GM19397 (cell line): ENCODE results near the gene HASPIN.
"Not testable (repeated sequence)": the region's sequence is repeated elsewhere in the genome, so short reads cannot be mapped to it uniquely, and the experiment has no call there.

Experiments
- ATAC-seq: cut with Tn5 transposase; IDR thresholded peaks from one replicate; pipeline ENCODE4 v1.9.1; 2021; ENCODE audit warnings: mild to moderate bottlenecking, moderate library complexity; ENCODE audit not compliant: unreplicated experiment

Gene HASPIN

GRCh38 chr17:3734911-3735276 lies 11.2 kb downstream of the HASPIN start:
- ATAC-seq, result not testable (repeated sequence)

GRCh38 chr17:3735515-3735914 lies 11.8 kb downstream of the HASPIN start:
- no peak for ATAC-seq

DNA sequence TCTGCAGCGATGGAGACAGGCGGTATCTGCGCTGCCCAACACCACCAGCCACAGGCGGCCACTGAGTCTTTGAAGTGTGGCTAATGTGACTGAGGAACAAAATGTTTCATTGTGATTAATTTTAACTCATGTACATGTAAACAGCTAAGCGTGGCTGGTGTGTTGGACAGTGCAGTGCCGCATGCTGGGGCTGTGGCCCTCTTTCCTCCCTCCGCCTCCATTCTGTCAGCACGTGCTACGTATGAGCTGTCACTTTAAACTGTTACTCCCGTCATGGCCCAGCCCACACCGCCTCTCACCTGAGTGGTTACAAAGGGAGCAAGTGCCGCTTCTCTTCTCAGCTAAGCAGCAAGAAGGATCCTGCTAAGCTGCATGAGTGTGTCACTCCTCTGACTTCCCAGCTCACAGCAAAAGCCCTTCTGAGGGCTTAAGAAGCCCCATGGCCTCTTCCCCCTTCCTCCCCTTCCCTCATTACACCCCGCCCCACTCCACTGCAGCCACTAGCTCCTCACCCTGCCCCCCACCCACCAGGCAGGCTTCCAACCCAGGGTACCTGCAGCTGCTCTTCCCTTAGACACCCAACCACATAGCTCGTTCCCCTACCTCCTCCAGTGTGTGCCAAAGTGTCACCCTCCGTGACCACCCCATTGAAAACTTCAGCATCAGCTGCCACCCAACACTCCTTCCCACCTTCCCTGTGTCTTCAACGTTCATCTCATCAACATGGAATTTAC lies 15.0 kb downstream of the HASPIN start:
- ATAC-seq, result no peak

DNA sequence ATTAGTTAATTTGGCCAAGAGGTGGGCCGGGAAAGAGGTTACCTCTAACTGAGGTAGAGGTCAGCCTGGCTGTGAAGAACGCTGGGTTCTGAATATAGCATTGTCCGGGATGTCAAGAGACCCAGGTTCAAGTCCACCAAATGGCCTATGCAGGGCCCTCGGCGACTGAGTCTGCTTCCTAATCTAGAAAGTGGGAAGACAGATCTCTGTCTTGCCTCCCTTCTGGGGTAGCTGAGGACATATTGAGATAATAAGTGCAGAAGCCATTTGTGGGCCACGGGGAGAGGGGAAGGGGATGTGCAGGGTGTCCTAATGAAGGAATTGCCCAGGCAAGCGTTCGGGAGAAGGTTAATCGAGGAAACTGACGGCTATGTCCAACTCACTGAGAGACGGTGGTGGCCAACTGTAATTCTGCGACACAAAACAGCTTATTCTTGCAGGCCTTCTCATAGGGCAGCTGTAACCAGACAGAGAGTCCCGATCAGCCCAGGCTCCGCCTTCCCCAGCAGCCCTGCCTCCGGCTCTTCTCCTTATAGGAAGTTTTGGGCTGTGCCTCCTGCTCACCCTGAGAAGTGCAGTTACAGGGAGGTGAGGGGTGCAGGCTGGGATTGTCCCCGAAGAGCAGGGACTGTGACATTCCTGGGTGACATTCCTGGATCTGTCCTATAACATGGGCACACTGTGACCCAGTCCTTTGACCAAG lies 15.9 kb downstream of the HASPIN start:
- ATAC-seq, result no peak

DNA sequence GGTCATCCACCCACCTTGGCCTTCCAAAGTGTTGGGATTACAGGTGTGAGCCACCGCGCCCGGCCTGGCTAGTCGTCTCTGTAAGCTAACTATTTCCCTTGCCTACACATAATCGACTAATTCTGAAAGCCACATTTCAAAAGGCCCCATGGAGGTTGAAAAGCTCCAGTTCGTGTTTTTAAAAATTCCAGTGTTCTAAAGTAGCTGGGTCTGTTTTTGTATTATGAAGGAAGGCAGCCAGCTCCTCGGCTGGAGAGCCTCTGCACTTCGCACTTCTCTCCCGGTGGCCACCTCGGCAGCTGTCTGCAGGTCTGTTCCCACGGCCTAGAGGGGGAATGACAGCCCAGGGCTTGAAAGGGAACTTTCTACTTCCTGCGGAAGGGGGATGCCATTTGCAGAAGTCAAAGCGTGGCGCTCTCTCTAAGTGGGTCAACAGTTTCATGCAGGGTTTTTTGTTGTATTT lies 16.9 kb downstream of the HASPIN start:
- ATAC-seq, result no peak

DNA sequence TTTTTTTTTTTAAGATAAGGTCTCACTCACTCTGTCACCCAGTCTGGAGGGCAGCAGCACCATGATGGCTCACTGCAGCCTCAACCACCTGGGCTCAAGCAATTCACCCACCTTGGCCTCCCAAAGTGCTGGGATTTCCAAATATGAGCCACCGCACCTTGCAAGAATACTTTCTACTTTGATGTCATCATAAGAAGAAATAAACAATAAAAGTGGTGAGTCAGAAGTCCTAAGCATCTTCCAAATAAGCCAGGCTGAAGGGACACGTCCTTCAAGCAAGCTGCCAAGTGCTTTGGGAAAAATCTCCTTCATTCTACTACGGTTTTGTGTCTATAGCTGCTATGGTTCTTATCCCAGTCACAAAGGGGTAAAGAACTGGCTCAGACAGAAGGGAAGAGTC lies 20.3 kb downstream of the HASPIN start:
- no peak for ATAC-seq

GRCh38 chr17:3745071-3745470 lies 21.4 kb downstream of the HASPIN start:
- no peak for ATAC-seq

GRCh38 chr17:3747805-3748204 lies 24.1 kb downstream of the HASPIN start:
- no peak for ATAC-seq

GRCh38 chr17:3748576-3748975 lies 24.9 kb downstream of the HASPIN start:
- no peak for ATAC-seq

- ATAC-seq, result no peak
These were observed 26.6 kb downstream of the HASPIN start for GRCh38 chr17:3750296-3750695.

GRCh38 chr17:3750926-3751325 lies 27.2 kb downstream of the HASPIN start:
- no peak for ATAC-seq

DNA sequence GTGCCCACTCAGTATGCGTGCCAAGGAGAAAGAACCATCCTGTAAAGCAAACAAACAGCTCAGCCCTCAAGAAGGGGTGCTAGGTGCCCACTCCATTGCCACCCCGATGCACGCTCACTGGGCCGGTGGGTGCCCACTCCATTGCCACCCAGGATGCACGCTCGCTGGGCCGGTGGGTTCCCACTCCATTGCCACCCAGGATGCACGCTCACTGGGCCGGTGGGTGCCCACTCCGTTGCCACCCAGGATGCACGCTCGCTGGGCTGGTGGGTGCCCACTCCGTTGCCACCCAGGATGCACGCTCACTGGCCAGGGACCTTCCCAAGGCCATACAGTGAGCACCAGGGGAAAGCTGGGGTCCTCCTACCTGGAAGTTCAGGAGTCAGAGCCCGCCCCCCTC lies 28.1 kb downstream of the HASPIN start:
- no peak for ATAC-seq

- ATAC-seq, result no peak
These were observed 29.9 kb downstream of the HASPIN start for GRCh38 chr17:3753624-3754023.

GRCh38 chr17:3754066-3754457 lies 30.4 kb downstream of the HASPIN start:
- no peak for ATAC-seq

DNA sequence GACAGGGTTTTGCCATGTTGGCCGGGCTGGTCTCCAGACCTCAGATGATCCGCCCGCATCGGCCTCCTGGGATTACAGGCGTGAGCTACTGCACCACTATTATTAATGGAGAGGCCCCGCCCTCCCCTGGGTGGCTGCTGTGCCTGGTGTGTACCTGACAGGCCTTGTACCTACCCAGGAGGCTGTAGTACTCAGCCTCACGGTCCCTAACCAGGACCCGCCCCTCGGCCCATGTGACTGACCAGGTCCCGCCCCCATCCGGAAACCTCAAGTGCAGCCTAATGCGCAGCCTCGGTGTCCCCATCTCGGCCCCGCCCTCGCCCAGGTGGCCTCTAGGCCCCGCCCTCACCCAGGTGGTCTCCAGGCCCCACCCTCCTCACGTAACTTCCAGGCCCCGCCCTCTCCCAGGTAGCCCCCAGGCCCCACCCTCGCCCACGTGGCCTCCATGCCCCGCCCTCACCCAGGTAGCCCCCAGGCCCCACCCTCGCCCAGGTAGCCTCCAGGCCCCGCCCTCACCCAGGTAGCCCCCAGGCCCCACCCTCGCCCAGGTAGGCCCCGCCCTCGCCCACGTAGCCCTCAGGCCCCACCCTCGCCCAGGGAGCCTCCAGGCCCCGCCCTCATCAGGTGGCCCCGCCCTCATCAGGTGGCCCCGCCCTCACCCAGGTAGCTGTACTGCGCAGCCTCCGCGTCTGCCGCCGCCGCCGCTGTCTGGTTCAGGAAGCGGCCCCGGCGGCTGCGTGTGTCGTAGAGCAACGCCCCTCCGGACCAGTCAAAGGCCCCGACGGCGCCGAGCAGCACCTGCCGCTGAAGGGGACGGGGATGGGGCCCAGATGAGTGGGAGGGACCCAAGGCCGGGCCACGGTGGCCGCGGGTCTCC lies 31.0 kb downstream of the HASPIN start:
- ATAC-seq, result no peak

- no peak for ATAC-seq
These were observed 31.8 kb downstream of the HASPIN start for GRCh38 chr17:3755335-3756030.

- ATAC-seq, result no peak
These were observed 36.0 kb downstream of the HASPIN start for GRCh38 chr17:3759597-3760216.

DNA sequence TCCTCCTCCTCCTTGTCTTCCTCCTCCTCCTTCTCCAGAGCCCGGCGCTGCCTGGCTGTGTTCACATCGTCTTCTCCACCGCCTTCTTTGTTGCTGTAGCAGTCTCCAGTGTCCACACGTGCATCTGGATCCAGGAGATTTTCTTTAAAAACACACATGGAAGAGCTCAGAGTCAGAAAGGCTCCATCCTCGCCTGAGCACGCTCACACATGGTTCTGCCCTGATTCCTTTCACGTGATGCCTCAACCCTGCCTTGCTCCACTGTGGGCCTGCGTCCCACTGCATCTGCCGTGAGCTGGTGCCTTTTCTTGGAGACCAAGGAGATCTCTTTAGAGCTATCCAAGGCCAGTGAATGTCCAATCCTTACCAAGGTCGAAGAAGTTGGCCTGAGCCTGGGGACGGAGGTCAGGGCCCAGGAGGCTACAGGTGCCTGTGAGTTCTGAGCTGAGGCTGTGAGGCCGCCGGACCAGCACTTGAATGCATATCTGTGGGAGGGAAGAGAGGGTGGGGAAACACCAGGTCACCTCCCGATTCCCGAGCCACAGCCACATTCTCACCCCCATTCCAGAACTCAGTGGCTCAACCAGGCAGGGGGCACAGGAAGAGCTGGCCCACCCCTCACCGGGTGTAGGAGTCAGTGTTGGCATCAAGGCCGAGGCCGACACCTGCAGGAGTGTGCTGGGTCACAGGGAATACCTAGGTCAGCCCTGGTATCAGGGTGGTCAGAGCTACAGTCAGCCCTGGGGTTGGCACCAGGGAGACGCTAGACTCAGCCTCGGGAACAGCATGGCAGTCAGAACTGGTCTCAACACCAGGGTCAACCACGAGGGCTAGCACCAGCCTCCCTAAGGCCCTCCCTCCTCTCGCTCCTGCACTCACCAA lies 37.6 kb downstream of the HASPIN start:
- no peak for ATAC-seq

DNA sequence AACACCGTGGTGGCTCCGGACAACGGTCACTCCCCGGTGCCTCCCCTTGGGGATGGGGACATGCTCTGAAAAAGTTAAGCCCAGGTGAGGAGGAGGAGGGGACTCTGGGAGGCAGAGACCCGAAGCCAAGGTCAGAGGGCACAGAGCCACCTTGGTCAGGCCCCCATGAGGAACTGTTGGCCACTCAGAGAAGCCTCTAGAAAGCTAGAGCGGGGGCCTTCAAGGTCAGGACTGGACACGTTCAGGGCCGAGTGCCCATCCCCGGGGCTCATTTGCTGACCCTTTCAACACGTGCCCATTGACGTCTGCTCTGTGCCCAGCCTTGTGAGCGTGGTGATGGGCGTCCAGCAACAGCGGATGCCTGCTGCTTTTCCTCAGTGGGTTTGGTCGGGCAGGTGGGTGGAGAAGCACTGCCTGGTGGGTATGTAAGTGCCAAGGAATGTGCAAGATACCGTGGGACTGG lies 38.2 kb downstream of the HASPIN start:
- ATAC-seq, result no peak
